ENCODE data around the gene SH3BP4. TPM values are rescaled to one million over a fixed set of nuclear protein-coding genes. Genes with fewer than 3 reads are reported as not detected.

SH3BP4 gene
- polyA plus RNA-seq, 1 donor (not counting 4 experiments of a cell fraction or from before 2014, with no cell fraction given) = 50.4 TPM

DNA sequence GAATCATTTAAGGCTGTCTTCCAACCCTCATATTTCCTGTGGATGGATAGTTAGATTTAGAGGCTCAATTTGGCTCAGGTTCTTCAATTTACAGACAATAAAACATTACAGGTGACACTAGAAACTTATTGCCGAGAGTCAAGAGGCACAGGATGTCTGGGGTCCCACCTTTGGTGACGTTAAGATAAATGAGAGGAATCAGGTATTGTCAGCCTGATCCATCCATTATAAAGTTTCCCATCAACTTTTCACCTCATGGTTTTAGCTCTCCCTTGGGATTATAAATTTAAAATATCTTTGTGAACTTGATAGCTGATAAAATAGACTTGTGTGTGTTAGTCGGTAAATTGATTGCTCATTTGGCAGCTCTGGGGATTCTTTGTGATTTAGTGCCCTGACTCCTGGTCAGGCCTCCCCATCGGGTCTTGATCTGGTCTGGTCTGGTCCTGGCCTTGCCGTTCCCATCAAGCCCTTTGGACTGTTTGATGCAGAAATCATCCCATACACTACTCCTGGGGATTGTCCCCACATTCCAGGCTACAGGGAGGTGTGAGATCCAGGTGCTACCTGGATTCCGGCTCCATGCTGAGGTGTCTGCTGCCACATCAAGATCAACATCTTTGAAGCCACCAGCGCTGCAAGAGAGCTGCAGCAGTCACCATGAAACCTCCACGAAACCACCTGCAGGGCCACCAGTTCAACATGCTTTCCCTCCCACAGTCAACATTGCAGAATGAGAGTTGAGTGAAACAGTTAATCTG is 130.9 kb downstream of the SH3BP4 start:
- no peaks in the 10 kb centered on the region for H4K20me1 ChIP-seq (ENCODE audit: control insufficient read depth, extremely low read depth, insufficient read depth, low read length)
- no peak overlapping the region for H3K4me2 ChIP-seq (ENCODE audit: control insufficient read depth, extremely low read depth, insufficient read depth, low read depth, low read length)
- TF ChIP-seq, protein P1, sequence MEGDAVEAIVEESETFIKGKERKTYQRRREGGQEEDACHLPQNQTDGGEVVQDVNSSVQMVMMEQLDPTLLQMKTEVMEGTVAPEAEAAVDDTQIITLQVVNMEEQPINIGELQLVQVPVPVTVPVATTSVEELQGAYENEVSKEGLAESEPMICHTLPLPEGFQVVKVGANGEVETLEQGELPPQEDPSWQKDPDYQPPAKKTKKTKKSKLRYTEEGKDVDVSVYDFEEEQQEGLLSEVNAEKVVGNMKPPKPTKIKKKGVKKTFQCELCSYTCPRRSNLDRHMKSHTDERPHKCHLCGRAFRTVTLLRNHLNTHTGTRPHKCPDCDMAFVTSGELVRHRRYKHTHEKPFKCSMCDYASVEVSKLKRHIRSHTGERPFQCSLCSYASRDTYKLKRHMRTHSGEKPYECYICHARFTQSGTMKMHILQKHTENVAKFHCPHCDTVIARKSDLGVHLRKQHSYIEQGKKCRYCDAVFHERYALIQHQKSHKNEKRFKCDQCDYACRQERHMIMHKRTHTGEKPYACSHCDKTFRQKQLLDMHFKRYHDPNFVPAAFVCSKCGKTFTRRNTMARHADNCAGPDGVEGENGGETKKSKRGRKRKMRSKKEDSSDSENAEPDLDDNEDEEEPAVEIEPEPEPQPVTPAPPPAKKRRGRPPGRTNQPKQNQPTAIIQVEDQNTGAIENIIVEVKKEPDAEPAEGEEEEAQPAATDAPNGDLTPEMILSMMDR (optimal IDR thresholded peaks at IDR 0.05 in 1 of 3, IDR thresholded peaks at IDR 0.05 in 1 of 3, conservative IDR thresholded peaks at IDR 0.05 in 1 of 3; ENCODE audit: extremely low read depth in 1 of 3, insufficient read depth in 2 of 3, low read length in 3 of 3) = no peak
- no peak for TF ChIP-seq EZH2 (IDR thresholded peaks at IDR 0.05; ENCODE audit: low read length)
- no peaks in the 10 kb centered on the region for H3K9me1 ChIP-seq (ENCODE audit: control insufficient read depth, extremely low read depth, insufficient read depth, low read length)
- H3K4me1 ChIP-seq (ENCODE audit: control insufficient read depth, extremely low read depth, insufficient read depth, low read length) = no peaks in the 10 kb centered on the region
- H3K9me3 ChIP-seq (ENCODE audit: control insufficient read depth, low read depth, low read length) = no peaks in the 10 kb centered on the region
- FAIRE-seq (no peak), DNase-seq (ENCODE audit: low read depth, low spot score) (no peak)
- H3K4me3 ChIP-seq (ENCODE audit: control insufficient read depth in 2 of 3, extremely low read depth in 1 of 3, insufficient read depth in 2 of 3, low read depth in 1 of 3, low read length in 3 of 3) = no peak overlapping the region
- H3K27me3 ChIP-seq (ENCODE audit: control insufficient read depth, extremely low read depth, insufficient read depth, low read length) = peaks cover 14% of the 10 kb centered on the region
- no peaks in the 10 kb centered on the region for H3K36me3 ChIP-seq (ENCODE audit: control insufficient read depth in 2 of 2, extremely low read depth in 1 of 2, insufficient read depth in 2 of 2, low read length in 2 of 2)
- no peak overlapping the region for H3K27ac ChIP-seq (ENCODE audit: control insufficient read depth, insufficient read depth, low read length)
- no peaks in the 10 kb centered on the region for H3K79me2 ChIP-seq (ENCODE audit: control insufficient read depth, insufficient read depth, low read length)
- no peak overlapping the region for H2AFZ ChIP-seq (ENCODE audit: control insufficient read depth, low read length)
- dilution Hi-C loops (cut with MboI; ENCODE audit: extremely low pct_ligation_motif_present, low sequenced_read_pairs) = no loop called here
- no peak overlapping the region for H3K9ac ChIP-seq (ENCODE audit: control insufficient read depth, extremely low read depth, insufficient read depth, low read length)

- Histone ChIP-seq H3K79me2 (ENCODE audit: control insufficient read depth, insufficient read depth, low read length) (no peaks in the 10 kb centered on the region), H2AFZ (ENCODE audit: control insufficient read depth, low read length) (no peak overlapping the region), H3K4me2 (ENCODE audit: control insufficient read depth, extremely low read depth, insufficient read depth, low read depth, low read length) (no peak overlapping the region), H3K4me1 (ENCODE audit: control insufficient read depth, extremely low read depth, insufficient read depth, low read length) (no peaks in the 10 kb centered on the region), H3K27ac (ENCODE audit: control insufficient read depth, insufficient read depth, low read length) (no peak overlapping the region), H3K27me3 (ENCODE audit: control insufficient read depth, extremely low read depth, insufficient read depth, low read length) (peaks cover 18% of the 10 kb centered on the region), H3K4me3 (ENCODE audit: control insufficient read depth in 2 of 3, extremely low read depth in 1 of 3, insufficient read depth in 2 of 3, low read depth in 1 of 3, low read length in 3 of 3) (no peak overlapping the region), H4K20me1 (ENCODE audit: control insufficient read depth, extremely low read depth, insufficient read depth, low read length) (no peaks in the 10 kb centered on the region), H3K9me3 (ENCODE audit: control insufficient read depth, low read depth, low read length) (no peaks in the 10 kb centered on the region), H3K36me3 (ENCODE audit: control insufficient read depth in 2 of 2, extremely low read depth in 1 of 2, insufficient read depth in 2 of 2, low read length in 2 of 2) (no peaks in the 10 kb centered on the region), H3K9me1 (ENCODE audit: control insufficient read depth, extremely low read depth, insufficient read depth, low read length) (no peaks in the 10 kb centered on the region), H3K9ac (ENCODE audit: control insufficient read depth, extremely low read depth, insufficient read depth, low read length) (no peak overlapping the region)
- DNase-seq (ENCODE audit: low read depth, low spot score) = no peak
- TF ChIP-seq, protein P1 (optimal IDR thresholded peaks at IDR 0.05 in 1 of 3, IDR thresholded peaks at IDR 0.05 in 1 of 3, conservative IDR thresholded peaks at IDR 0.05 in 1 of 3; ENCODE audit: extremely low read depth in 1 of 3, insufficient read depth in 2 of 3, low read length in 3 of 3) = no peak
- TF ChIP-seq EZH2 (IDR thresholded peaks at IDR 0.05; ENCODE audit: low read length) = no peak
- FAIRE-seq = no peak
- dilution Hi-C loops (cut with MboI; ENCODE audit: extremely low pct_ligation_motif_present, low sequenced_read_pairs) = no loop called here
Measured at GRCh38 chr2:235083822-235084221, 132.0 kb downstream of the SH3BP4 start.
